GM12872 (cell line): ENCODE results near the gene ITGAL.

Source experiments
- CTCF ChIP-seq: IDR thresholded peaks from 3 replicates; pipeline ENCODE4 v1.5.1; 2011; ENCODE audit warnings: low read depth, mild to moderate bottlenecking, low read length, moderate library complexity; ENCODE audit not compliant: insufficient read depth

ITGAL gene

GRCh38 chr16:30557707-30557956 lies 85.1 kb downstream of the ITGAL start:
- TF ChIP-seq CTCF: no peak

GRCh38 chr16:30557957-30558788 lies 85.6 kb downstream of the ITGAL start, which contains the start of gene ZNF764:
Gene ZNF764 (minus strand): TSS chr16:30558374. CDS start chr16:30558182, 192 bp downstream.
- 0 out of 3 replicates have a peak, but pooled peaks have one; percentile 7 for TF ChIP-seq CTCF

- no peak for TF ChIP-seq CTCF
These were observed 86.3 kb downstream of the ITGAL start for GRCh38 chr16:30558789-30559377.

- no peak for TF ChIP-seq CTCF
These were observed 87.1 kb downstream of the ITGAL start for GRCh38 chr16:30559690-30560089.

- TF ChIP-seq CTCF: no peak
These were observed 88.7 kb downstream of the ITGAL start for GRCh38 chr16:30561089-30561816.

- no peak for TF ChIP-seq CTCF
These were observed 89.5 kb downstream of the ITGAL start for GRCh38 chr16:30562021-30562420.

- no peak for TF ChIP-seq CTCF
These were observed 93.0 kb downstream of the ITGAL start for GRCh38 chr16:30565526-30565925.
